HTR-8/SVneo (cell line): ENCODE data around the gene PAPLN.
"Not testable (repeated sequence)": the region's sequence is repeated elsewhere in the genome, so short reads cannot be mapped to it uniquely, and the experiment has no call there.

ENCODE experiments used
- DNase-seq: peaks from one replicate; pipeline ENCODE4 v3.0.0; 2011; ENCODE audit warnings: low spot score, mixed read lengths; ENCODE audit not compliant: insufficient read length
- FAIRE-seq: peaks from 2 replicates; lab custom pipeline; 2011; peaks lifted over from hg19 to GRCh38; lab: Jason Lieb, UNC

PAPLN gene, protein sequence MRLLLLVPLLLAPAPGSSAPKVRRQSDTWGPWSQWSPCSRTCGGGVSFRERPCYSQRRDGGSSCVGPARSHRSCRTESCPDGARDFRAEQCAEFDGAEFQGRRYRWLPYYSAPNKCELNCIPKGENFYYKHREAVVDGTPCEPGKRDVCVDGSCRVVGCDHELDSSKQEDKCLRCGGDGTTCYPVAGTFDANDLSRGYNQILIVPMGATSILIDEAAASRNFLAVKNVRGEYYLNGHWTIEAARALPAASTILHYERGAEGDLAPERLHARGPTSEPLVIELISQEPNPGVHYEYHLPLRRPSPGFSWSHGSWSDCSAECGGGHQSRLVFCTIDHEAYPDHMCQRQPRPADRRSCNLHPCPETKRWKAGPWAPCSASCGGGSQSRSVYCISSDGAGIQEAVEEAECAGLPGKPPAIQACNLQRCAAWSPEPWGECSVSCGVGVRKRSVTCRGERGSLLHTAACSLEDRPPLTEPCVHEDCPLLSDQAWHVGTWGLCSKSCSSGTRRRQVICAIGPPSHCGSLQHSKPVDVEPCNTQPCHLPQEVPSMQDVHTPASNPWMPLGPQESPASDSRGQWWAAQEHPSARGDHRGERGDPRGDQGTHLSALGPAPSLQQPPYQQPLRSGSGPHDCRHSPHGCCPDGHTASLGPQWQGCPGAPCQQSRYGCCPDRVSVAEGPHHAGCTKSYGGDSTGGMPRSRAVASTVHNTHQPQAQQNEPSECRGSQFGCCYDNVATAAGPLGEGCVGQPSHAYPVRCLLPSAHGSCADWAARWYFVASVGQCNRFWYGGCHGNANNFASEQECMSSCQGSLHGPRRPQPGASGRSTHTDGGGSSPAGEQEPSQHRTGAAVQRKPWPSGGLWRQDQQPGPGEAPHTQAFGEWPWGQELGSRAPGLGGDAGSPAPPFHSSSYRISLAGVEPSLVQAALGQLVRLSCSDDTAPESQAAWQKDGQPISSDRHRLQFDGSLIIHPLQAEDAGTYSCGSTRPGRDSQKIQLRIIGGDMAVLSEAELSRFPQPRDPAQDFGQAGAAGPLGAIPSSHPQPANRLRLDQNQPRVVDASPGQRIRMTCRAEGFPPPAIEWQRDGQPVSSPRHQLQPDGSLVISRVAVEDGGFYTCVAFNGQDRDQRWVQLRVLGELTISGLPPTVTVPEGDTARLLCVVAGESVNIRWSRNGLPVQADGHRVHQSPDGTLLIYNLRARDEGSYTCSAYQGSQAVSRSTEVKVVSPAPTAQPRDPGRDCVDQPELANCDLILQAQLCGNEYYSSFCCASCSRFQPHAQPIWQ

DNA sequence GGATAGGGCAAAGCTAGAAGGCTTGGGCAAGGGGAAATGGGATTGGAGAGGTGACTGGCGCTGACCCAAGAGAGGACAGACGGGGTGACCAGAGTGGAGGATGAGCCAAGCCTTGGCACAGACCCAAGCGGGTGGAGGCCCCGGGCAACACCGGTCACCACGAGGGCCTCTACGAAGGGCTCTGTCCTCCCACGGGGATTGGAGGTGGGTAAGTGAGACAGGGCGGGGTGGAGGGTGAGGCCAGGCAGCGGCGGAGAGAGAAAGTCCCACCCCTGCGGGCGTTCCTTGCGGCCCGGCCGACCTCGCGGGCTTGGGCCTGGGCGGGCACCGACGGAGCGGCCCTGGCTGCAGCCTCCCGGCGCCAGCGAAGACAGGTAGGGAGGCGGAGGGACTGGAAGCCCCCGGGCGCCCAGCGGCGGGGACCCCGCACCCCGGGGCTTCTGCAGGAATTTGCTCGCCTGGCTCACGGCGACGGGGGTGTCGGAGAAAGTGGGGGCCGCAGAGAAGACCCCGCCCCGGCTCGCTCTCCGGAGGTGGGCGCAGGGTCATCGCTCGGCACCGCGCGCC, at the start of gene PAPLN:
TSS of gene PAPLN (plus strand) at position 288 of the 567 bp plus-strand sequence. CDS start 2,273 bp downstream, outside the sequence.
- FAIRE-seq (peak; percentile 92), DNase-seq (no peak)

DNA sequence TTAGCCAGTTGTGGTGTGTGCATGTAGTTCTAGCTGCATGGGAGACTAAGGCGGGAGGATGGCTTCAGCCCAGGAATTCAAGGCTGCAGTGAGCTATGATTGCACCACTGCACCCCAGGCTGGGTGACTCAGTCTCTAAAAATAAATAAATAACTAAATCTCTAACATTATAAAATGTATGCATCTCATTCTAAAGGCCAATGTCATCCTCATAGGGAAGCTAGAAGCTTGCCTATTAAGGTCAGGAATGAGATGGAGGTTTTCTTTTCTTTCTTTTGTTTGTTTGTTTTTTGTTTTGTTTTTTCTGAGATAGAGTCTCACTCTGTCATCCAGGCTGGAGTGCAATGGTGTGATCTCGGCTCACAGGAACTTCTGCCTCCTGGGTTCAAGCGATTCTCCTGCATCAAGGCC, 48.8 kb upstream of the PAPLN start:
- FAIRE-seq = peak; percentile 86
- peak; percentile 53 for DNase-seq

DNA sequence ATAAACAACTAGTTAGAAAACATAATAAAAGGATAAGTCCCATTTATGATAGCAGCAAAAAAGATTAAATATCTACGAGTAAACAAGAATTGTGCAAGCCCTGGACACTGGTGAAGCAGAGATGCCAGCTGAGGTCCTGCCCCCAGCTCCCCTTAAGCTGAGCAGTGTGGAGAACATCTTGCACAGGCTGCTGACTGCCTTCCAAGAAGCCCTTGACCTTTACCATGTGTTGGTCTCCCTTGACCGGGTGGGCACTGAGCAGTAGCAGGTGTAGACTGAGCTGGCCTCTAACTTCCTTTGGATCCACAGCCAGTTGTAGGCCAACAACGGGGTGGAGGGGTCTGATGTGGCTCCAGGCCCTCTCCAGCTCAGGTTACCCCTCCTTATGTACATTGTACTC, 47.7 kb upstream of the PAPLN start:
- peak; percentile 54 for FAIRE-seq
- DNase-seq = no peak

DNA sequence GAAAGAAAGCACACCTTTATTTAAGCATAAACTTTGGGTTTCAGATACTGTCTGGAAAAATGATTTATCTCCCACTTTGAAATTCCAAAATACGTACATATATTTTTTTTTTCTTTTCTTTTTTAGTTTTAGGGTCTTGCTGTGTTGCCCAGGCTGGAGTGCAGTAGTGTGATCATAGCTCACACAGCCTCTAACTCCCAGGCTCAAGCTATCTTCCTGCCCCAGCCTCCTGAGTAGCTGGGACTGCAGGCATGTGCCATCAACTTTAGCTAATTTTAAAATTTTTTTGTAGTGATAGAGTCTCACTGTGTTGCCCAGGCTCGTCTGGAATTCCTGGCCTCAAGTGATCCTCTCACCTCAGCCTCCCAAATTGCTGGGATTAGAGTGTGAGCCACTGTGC, 45.9 kb upstream of the PAPLN start:
- DNase-seq (no peak), FAIRE-seq (no peak)

DNA sequence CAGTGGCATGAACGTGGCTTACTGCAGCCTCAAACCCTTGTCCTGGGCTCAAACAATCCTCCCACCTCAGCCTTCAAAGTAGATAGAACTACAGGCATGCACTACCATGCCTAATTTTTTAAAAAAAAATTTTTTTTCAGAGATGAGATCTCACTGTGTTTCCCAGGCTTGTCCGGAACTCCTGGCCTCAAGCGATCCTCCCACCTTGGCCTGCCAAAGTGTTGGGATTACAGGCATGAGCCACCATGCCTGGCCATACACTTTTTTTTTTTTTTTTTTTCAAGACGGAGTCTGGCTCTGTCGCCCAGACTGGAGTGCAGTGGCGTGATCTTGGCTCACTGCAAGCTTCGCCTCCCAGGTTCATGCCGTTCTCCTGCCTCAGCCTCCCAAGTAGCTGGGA, 43.0 kb upstream of the PAPLN start:
- DNase-seq, FAIRE-seq: not testable (repeated sequence)

DNA sequence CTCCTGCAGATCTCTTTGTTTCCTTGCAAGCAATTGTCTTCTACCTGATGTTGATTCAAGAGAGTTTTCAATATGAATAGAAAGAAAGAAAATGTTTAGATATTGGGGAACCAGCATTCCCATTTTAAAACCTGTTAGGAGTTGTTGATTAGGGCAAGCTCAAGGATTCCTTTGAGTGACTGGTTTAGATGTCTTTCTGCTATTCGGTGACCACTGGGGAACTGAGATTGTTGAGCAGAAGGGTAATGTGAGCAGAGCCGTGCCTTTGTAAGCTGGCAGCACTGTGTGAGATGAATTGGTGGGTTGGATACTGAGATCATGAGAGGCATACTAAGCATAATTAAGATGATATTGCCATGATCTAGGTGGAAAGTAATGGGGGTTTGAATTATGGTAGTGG, 39.1 kb upstream of the PAPLN start:
- DNase-seq (no peak), FAIRE-seq (peak; percentile 78)

DNA sequence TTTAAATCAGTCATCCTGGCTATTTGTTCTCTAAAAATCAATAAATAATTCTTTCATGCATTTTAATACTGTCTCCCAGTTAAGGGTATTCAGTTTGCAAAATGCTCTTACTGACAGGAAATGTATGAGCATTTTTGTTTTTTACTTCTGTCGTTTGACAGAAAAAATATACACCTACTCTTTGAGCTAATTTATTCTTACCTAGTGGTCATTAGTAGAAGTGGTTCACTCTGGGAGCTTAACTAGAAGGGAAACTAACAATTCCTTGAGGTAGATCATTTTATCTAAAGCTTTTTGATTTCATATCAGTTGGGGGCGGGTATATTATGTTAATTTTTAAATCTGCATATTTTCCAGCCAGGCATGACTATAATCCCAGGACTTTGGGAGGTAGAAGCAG, 33.8 kb upstream of the PAPLN start:
- no peak for FAIRE-seq

DNA sequence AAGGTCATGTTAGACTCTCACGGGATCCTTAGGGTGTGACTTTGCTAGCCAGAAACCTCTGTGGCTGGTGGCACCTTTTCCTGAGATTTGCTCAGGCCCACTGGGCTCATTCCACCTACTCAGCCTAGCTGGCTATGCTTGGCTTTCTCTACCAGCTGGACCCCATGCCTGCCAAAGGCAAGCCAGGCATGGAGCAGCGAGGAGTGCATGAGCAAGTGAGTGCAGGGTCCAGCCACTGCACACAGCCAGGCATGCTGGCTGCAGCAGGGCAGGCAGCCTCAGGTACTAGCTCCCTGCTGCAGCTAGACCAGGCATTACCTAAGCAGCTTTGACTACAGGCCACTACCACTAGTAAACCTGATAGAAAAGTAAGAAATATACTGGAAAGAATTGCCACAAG, 29.7 kb upstream of the PAPLN start:
- FAIRE-seq (peak; percentile 72), DNase-seq (no peak)

More for the DNA sequence above, 33.8 kb upstream of the PAPLN start:
- no peak for DNase-seq

DNA sequence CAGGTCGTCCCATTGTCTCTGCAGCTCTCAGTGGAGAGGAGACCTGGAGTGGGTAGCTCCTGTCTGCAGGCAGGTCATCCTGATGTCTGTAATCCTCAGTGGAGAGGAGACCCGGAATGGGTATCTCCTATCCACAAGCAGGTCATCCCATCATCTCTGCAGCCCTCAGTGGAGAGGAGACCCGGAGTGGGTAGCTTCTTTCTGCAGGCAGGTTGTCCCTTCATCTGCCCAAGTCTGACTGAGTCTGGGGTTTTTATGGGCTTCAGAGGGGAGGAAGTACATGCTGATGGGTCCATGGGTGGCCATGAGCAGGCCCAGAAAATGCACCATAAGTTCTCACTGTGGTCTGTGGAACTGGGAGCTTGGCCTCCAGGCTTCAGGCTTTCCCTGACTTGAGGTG, 28.9 kb upstream of the PAPLN start:
- FAIRE-seq (no peak), DNase-seq (no peak)

DNA sequence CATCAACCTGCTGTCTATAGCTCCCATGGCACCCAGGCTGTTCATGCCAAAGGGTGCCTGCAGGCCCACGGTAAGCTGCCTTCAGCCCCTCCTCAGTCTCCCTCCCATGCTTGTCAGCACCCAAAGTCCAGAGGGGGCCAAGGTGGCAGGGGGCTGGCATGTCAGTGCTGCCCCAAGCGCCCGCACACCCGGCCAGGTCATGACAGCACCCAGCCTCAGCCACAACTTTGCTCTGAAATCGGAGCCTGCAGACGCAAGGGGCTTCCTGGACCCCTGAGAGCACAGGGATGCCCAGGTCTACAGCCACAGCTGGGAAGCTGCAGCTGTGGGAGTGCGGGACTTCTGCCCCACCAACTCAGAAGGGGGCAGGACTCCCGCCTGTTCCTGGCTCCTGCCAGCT, 28.5 kb upstream of the PAPLN start:
- no peak for FAIRE-seq

DNA sequence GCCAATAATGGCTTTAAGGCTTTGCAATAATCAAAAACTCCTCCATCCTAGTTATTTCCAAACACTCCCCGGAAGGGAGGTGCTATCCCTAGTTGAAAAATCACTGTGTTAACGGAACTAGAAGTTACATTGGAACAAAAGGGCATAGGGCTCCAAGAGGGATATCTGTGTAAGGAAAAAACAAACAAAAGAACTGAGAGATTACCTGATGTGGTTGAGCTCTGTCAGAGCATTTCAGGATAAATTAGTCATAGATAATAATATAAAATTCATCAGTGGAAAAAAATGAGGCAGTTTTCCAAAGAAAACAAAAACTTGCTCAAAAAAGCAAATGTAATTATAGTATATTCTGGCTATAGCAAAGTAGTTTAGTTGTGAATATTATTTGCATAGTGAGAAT, 27.4 kb upstream of the PAPLN start:
- DNase-seq (no peak), FAIRE-seq (no peak)

More for the DNA sequence above, 28.5 kb upstream of the PAPLN start:
- DNase-seq = no peak

DNA sequence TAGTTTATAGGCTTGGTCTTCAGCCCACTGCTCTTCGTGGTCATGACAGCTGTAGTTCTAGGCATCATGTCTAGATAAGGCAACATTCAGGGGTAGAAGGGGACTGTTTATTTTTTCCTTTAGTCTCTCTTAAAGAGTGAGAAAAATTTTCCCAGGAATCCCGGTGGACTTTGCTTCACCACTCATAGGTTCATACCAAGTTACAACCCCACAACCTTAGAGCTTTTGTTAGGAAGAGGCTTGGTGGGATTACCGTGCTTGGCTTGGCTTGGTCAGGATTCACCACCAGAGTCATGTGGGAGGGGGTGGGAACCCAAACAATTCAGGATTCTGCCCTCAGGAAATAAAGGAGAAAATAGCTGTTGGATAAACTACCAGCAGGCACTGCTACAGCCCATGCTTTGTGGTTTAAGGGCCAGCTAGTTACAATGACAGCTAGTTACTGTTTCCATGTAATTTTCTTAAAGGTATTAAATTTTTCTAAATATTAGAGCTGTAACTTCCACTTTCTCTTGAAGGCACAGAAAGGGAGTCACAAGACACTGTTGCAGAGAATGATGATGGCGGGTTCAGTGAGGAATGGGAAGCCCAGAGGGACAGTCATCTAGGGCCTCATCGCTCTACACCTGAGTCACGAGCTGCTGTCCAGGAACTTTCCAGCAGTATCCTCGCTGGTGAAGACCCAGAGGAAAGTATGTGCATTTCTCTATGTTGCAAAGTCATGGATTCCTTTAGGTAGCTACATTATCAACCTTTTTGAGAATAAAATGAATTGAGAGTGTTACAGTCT, 25.9 kb upstream of the PAPLN start:
- no peak for DNase-seq
- FAIRE-seq = peak; percentile 9

DNA sequence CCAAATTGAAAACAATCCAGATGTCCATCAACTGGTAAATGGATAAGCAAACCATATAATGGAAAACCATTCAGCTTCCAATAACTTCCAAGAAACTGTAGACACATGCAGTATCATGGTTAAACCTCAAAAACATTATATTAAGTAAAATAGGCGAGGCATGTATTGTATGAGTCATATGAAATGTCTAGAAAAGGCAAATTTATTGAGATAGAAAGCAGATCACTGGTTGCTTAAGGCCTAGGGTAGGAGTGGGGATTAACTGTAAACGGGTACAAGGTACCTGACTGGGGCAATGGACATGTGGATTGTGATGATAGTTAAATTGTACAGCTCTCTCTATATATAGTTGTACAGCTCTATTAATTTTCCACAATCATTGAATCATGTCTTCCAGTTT, 21.3 kb upstream of the PAPLN start:
- DNase-seq (no peak), FAIRE-seq (no peak)

DNA sequence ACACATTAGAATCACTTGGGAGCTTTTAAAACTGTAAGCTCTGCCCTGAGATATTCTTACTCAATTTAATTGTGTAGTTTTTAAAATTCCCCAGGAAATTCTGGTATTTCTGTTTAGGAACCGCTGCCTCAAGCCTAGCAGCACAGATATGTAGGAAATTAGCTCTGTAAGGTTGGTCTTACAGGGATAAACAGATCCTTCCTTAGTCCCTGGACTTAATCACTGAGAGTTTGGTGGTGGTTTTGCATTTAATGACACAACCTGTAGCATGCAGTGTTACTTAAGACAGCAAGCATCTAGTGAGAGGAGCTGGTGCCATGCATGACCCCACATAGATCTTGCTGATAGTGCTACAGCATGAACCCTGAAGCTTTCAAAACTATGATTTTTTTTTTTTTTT, 19.9 kb upstream of the PAPLN start:
- DNase-seq (no peak), FAIRE-seq (peak; percentile 33)

DNA sequence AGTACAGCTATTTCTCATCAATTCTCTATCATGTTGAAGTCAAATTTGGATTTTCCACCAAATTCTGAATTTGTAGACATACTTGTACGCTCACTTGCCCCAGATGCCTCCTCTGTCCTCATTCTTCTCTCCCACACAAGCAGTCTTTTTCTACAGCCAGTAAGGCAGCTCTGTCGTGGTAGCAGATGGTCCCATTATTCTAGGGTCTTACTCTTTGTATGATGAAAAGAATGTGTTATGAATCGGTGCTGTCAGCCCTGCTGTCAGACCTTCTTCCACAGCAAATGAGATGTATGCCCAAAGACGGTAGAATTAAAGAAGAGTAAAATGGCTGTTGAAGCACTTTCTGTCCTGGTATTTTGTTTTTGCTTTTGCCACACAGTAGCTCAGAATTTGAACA, 17.2 kb upstream of the PAPLN start:
- no peak for FAIRE-seq
- DNase-seq = no peak

DNA sequence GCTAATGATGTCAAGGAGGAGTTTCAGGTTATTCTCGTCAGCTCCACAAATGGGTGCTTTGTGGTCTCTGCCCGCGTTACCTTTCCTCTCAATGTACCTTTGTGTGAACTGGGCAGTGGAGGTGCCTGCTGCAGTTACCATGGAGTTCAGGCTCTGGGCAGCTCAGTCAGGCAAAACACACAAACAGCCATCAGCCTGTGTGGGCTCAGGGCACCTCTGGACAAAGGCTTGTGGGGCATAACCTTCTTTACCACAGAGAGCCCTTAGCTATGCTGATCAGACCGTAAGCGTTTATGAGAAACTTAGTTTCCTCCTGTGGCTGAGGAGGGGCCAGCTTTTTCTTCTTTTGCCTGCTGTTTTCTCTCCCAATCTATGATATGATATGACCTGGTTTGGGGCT, 16.7 kb upstream of the PAPLN start:
- FAIRE-seq = peak; percentile 9

DNA sequence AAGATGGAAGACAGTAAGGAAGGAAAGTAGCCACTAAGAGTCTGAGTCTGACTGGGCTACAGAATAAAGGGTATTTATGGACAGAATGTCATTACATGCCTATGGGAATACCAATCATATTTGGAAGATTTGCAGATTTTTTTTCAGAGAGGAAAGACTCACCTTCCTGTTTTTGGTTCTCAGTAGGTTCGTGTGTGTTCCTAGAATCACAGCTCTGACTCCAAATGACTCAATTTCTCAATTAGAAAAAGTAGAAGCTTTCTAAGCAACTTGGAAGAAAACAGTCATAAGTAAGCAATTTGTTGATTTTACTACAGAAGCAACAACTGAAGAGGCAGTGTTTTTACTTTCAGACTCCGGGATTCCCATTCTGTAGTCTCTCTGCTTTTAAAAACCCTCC, 15.4 kb upstream of the PAPLN start:
- FAIRE-seq = no peak
- DNase-seq = no peak

More for the DNA sequence above, 16.7 kb upstream of the PAPLN start:
- no peak for DNase-seq

DNA sequence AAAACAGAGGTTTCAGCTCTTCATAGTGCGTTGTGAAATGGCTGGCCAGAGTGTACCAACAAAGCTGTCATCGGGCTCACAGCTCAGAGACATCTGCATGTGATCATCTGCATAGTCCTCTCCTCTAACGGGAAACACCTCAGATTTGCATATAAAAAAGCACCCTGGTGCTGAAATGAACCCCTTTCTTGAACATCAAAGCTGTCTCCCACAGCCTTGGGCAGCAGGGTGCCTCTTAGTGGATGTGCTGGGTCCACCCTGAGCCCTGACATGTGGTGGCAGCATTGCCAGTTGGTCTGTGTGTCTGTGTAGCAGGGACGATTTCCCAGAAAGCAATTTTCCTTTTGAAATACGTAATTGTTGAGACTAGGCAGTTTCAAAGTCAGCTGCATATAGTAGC, 14.3 kb upstream of the PAPLN start:
- DNase-seq = no peak
- FAIRE-seq = peak; percentile 73

DNA sequence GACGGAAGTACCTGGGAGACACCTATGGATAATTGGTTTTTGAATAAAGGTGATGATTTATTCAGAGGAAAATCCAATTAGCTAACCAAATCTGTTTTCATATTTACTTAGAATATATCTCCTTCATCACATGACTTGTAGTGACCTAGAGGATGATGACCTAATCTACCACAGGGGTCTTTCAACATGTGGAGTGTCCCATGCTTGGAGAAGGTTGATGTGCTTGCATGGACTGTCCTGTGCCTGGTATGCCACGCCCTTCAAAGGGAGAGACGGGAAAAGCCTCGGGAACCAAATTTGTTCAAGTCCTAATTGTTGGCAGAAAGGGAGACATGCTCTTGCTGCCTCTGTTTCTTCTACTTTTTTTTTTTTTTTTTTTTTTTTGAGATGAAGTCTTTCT, 11.8 kb upstream of the PAPLN start:
- FAIRE-seq (no peak), DNase-seq (no peak)
